IPS-NIHi7 (cell line): Measurements from ENCODE around the gene HBQ1.
"Not testable (repeated sequence)": the region's sequence is repeated elsewhere in the genome, so short reads cannot be mapped to it uniquely, and the experiment has no call there.

Experiments used
- DNase-seq: peaks from one replicate; pipeline ENCODE4 v3.0.0; 2012; ENCODE audit warnings: mixed read lengths; ENCODE audit errors: extremely low spot score

The HBQ1 gene

GRCh38 chr16:204046-204445 is 23.8 kb downstream of the HBQ1 start:
- DNase-seq = not testable (repeated sequence)

GRCh38 chr16:209359-209758 is 29.1 kb downstream of the HBQ1 start:
- not testable (repeated sequence) for DNase-seq

GRCh38 chr16:211631-212180 is 31.4 kb downstream of the HBQ1 start:
- not testable (repeated sequence) for DNase-seq

GRCh38 chr16:212999-213398 is 32.7 kb downstream of the HBQ1 start:
- DNase-seq = no peak

- DNase-seq = no peak
Observed at GRCh38 chr16:220021-220420, 39.8 kb downstream of the HBQ1 start.

- DNase-seq = no peak
Observed at GRCh38 chr16:228151-228851, 48.0 kb downstream of the HBQ1 start.

GRCh38 chr16:228852-229730 is 48.8 kb downstream of the HBQ1 start, which contains the start of gene LUC7L:
Gene LUC7L (minus strand): TSS chr16:229449. CDS start chr16:229339, 110 bp downstream.
- peak; percentile 95 for DNase-seq

- DNase-seq = no peak
Observed at GRCh38 chr16:229731-230281, 49.5 kb downstream of the HBQ1 start.

- DNase-seq = not testable (repeated sequence)
Observed at GRCh38 chr16:230351-230750, 50.1 kb downstream of the HBQ1 start.
